HTERT RPE-1 (cell line): ENCODE results near the gene ZFYVE9.
"Not testable (repeated sequence)": the region's sequence is repeated elsewhere in the genome, so short reads cannot be mapped to it uniquely, and the experiment has no call there.

ENCODE experiments used
- in situ Hi-C: fragments of 300-500 bp; cut with MboI; formaldehyde crosslinking; loops from 4 replicates; pipeline ENCODE4 v1.14.3; 2020; ENCODE audit warnings: low sequenced_read_pairs

Gene ZFYVE9

DNA sequence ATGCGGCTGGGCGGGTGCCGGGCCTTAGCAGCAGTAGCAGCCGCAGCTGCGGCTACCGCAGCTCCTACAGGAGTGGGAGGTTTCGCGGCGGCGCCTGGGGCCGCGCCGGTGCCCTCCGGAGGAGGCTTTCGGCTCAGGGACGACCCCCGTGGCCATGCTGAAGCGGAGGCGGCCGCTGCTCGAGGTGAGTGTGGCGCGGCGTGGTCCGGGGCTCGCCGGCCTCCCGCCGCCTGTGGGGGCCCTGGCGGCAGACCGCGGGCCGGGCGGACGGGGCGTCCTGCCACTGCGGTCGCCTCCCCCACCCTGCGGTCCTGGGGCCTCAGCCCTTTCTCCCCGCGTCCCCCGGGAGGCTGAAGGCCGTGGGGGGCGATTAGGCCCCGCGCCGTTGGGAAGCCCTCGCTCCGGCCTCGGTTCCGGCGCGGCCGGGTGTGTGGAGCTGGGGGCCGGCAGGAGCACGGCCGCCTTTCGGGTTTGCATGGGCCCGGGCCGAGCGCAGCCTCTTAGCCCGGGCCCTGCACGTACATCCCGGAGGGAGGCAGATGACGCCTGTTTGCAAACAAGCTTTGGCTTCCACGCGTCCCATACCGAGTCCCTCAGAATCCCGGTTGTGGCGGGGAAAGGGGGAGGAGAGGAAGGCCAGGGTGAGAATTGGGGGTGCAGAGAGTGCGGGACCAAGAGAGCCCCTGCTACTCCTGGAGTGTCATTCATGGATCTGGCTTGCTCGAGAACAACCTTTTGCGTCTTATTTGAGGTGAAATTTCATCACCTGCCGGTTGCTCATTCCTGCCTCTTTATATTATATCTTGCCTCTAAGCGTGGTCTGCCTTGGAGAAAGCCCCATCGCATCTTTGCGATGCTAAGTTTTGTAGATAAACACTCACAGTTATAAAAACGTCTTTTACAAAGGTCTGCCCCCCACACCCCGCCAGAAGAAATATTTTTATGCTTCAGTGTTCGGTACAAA is 613 bp downstream of the ZFYVE9 start:
- in situ Hi-C loops, result no loop called here

DNA sequence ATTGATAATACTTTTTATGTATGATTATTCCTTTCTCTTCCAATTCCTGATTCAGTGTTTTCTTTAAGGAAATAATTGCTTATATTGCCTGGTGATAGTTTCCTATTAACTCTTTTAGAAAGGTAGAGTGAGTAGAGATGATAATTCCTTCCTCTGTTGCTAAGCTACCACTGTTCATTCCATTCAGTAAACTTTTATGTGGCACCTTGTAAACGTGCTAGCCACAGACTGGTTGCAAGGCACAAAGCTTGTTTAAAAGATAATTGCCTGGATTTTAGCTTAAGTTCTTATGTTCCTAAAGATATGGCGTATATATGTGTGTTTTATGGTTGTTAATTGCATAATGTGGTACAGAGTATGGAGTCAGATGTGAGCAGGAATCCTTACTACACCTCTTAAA is 3.2 kb downstream of the ZFYVE9 start:
- in situ Hi-C loops, result no loop called here

- in situ Hi-C loops, result not testable (repeated sequence)
Measured at GRCh38 chr1:52150445-52150844, 8.6 kb downstream of the ZFYVE9 start.

DNA sequence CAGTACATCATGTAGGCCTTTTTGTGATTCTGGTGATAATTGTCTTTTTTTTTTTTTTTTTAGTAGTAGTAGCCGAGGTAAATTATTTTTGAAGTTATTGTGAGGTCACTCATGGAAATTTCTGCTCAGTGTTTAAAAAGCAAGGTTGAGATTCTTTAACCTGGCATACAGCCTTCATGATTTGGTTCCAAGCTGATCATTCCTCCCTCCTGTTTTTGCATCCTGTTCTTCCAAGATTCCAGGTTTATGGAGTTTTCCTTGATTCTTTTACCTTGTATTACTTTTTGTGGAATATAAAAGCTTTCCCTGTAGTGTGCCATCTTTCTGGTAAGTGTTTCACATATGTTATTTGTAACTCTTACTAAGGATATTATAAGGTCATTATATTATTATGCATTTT is 9.1 kb downstream of the ZFYVE9 start:
- in situ Hi-C loops, result no loop called here

DNA sequence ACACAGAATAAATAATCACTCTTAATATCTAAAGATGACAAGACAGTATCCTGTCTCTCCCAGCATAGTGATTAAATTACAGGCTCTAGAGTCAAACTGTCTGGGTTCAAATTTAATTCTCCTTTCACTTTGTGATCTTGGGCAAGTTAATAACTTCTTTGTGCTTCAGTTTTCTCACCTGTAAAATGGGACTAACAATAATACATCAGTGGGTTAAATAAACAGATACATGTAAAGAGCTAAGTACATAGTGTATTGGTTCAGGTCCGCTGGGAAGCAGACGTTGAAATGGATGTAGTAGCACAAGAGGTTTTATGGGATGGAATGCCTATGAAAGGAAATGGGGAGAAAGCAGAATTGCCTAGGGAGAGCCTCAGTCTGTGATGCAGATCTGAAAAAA is 10.7 kb downstream of the ZFYVE9 start:
- in situ Hi-C loops, result no loop called here

- in situ Hi-C loops, result no loop called here
Measured at GRCh38 chr1:52153010-52153409, 11.1 kb downstream of the ZFYVE9 start.

- in situ Hi-C loops, result no loop called here
Measured at GRCh38 chr1:52153898-52154297, 12.0 kb downstream of the ZFYVE9 start.

DNA sequence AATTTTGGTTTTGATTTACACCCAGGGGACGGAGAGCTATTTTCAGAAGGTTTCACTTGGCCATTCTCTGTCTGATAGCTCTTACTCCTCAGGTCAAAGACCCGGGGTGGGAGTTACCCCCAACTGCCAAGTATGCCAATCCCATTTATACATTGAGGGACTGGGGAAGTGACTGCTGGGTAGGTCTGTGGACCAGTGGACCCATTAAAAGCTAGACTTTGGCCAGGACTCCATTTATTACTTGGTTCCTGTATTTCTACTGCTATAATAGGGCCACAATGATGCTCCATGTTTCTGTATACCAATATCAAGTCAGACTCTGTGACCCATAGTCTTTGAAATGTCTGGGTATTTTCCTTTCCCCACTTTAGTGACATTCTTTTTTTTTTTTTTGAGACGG is 14.6 kb downstream of the ZFYVE9 start:
- in situ Hi-C loops, result no loop called here

DNA sequence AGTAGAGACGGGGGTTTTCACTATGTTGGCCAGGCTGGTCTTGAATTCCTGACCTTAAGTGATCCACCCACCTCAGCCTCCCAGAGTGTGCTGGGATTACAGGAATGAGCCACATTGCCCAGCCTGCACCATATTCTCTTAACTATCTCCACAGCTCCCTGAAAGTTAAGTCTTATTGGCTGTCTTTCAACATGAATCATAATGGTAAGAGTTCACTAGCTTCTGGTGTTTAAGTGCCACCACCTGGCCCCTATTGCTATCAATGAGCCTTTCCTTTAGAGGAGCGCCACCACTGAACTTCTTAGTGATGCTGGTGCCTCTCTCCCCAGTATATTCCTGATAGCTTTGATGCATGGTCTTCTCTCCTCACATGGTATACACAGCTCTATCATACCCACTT is 15.7 kb downstream of the ZFYVE9 start:
- in situ Hi-C loops, result no loop called here

GRCh38 chr1:52158218-52158617 is 16.3 kb downstream of the ZFYVE9 start:
- in situ Hi-C loops, result no loop called here

DNA sequence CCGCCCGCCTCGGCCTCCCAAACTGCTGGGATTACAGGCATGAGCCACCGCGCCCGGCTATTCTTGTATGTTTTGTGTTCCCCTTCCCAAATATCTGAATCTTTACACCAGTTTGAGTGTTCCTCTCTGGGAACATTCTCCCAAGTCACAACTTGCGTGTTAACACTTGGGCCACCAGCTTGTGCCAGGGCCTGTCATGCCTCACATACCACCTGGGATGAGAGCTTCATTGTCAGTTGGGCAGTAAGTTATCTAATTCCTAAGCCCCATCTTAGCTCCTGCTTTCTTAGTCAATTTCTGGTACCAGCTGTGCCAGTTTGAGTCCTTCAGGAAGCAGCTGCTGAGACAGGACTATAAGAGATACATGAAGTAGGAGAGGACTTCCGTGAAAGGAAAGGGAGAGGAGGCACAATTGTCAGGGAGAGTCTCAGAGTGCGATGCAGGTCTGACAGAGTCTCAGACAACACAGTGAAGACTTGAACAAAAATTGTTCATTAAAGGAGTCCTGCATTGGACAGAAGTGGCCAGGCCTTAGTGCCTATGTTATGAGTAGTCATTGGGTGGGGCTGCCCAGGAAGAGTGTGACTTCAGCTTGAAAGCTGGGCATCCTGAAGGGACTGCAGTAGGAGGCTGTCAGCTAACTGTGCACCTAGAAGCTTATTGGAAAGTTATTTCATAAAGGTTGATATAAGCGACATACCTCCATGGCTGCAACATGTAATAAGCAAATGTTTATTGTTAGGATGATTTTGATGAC is 17.3 kb downstream of the ZFYVE9 start:
- in situ Hi-C loops, result no loop called here

- in situ Hi-C loops, result no loop called here
Measured at GRCh38 chr1:52162947-52163346, 21.1 kb downstream of the ZFYVE9 start.

DNA sequence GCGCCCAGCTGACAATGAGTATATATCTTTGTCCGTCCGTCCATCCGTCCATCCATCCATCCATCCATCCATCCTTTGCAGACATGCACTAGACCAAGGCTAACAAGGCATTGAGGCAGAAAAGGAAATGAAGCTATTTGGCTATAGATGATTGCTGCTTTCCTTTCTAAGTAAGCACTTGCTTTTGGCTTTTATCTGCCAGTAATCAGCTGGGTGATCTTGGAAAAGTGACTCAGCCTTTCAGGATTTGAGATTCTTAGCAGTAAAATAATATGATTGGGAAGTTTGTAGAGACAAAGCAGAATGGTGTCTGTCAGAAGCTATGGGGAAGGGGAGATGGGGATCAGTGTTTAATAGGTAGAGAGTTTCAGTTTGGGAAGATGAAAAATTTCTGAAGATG is 22.7 kb downstream of the ZFYVE9 start:
- in situ Hi-C loops, result no loop called here

DNA sequence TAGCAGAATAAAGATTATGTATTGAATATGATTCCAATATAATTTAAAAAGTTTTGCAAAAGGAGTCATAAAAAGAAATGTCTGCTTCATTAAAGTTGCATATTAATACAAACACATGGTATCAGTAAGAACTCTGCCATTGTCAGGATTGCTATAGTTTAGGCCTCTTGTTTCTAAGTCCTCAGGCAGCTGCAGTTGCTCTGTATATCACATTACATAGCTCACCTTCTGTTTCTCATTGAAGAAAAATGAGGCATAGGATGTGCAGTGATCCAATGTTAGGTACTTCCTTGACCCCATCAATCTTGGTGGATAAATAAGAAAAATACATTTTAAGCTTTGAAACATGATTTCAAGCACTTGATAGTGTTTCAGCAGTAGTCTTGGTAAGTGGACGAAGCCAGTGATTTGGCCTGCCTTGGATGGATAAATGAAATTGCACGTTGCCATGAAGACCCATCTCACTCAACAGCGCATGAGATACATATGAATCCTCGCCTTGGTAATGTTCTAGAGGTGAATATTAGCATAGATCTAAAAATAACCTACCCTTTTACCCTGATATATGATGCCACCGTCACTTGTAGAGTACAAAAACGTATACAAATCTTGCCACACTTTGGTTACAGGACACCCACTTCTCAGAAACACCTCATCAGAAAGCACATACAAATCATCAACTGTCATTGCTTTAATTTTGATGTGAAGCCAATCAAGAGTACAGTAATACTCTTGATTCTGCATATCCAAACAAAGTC is 25.3 kb downstream of the ZFYVE9 start:
- in situ Hi-C loops, result no loop called here

- in situ Hi-C loops, result no loop called here
Measured at GRCh38 chr1:52168373-52169080, 26.6 kb downstream of the ZFYVE9 start.

DNA sequence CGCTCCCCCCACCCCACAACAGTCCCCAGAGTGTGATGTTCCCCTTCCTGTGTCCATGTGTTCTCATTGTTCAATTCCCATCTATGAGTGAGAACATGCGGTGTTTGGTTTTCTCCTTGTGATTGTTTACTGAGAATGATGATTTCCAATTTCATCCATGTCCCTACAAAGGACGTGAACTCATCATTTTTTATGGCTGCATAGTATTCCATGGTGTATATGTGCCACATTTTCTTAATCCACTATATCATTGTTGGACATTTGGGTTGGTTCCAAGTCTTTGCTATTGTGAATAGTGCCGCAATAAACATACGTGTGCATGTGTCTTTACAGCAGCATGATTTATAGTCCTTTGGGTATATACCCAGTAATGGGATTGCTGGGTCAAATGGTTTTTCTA is 29.3 kb downstream of the ZFYVE9 start:
- in situ Hi-C loops, result not testable (repeated sequence)

DNA sequence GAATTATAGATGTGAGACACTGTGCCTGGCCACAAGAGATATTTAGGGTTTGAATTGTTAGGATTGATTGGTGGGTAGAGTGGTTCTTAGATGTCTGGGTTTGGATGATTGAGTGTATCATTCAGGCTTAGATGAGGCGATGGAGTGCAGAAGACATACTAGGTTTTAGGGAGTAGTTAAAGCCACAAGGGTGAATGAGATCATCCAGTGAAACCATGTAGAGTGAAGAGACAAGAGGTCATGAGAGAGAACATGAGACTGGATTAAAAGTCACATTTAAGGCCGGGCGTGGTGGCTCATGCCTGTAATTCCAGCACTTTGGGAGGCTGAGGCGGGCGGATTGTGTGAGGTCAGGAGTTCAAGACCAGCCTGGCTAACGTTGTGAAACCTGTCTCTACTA is 37.2 kb downstream of the ZFYVE9 start:
- in situ Hi-C loops, result no loop called here

GRCh38 chr1:52180176-52180575 is 38.3 kb downstream of the ZFYVE9 start:
- in situ Hi-C loops, result no loop called here

DNA sequence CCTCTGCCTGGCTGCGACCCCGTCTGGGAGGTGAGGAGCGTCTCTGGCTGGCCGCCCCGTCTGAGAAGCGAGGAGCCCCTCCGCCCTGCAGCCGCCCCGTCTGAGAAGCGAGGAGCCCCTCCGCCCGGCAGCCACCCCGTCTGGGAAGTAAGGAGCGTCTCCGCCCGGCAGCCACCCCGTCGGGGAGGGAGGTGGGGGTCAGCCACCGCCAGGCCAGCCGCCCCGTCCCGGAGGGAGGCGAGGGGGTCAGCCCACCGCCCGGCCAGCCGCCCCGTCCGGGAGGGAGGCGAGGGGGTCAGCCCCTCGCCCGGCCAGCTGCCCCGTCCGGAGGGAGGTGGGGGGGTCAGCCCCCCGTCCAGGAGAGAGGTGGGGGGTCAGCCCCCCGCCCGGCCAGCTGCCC is 39.9 kb downstream of the ZFYVE9 start:
- in situ Hi-C loops, result not testable (repeated sequence)

- in situ Hi-C loops, result not testable (repeated sequence)
Measured at GRCh38 chr1:52182328-52182727, 40.4 kb downstream of the ZFYVE9 start.
